LNCAP (cell line): ENCODE data around the gene PXMP2.

Experiments
- TF ChIP-seq, protein P1 (sequence below): fragments of 450-650 bp; IDR thresholded peaks from 2 replicates; pipeline ENCODE4 v1.5.1; 2017; ENCODE audit warnings: mild to moderate bottlenecking

Gene PXMP2

DNA sequence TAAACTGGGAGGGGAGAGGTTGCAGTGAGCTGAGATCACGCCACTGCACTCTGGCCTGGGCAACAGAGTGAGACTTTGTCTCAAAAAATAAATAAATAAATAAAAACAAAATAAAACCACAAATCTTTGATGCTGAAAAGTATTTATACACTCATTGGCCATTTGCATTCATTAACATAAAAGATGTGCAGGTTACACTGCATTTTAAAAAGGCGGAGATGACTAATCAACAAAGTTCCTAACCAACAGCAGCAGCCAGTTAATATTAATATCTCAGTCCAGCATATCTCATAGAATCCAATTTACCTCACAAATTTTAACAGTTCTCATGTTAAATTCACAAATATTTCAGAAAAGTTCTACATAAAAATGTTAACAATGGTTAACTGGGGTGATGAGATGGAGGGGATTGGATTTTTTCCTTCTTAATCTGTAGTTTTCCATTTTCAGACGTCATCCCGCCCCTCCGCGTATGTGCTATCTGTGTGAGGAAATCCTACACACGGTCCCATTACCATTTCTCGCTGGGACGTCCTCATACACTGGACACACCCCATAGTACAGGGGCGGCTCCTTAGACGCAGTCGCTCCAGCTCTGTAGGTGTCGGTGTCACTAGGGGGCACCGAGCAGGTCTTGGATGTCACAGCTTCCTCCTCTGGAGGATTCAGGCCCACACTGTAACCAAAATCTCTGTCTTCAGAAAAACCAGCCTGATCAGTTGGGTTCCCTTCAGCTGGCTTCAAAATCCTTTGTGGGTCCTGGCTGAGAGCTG, 67.0 kb downstream of the PXMP2 start:
- TF ChIP-seq, protein P1, sequence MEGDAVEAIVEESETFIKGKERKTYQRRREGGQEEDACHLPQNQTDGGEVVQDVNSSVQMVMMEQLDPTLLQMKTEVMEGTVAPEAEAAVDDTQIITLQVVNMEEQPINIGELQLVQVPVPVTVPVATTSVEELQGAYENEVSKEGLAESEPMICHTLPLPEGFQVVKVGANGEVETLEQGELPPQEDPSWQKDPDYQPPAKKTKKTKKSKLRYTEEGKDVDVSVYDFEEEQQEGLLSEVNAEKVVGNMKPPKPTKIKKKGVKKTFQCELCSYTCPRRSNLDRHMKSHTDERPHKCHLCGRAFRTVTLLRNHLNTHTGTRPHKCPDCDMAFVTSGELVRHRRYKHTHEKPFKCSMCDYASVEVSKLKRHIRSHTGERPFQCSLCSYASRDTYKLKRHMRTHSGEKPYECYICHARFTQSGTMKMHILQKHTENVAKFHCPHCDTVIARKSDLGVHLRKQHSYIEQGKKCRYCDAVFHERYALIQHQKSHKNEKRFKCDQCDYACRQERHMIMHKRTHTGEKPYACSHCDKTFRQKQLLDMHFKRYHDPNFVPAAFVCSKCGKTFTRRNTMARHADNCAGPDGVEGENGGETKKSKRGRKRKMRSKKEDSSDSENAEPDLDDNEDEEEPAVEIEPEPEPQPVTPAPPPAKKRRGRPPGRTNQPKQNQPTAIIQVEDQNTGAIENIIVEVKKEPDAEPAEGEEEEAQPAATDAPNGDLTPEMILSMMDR, result no peak
